Activated CD4-positive, alpha-beta T cell treated with anti-CD3 and anti-CD28 coated beads for 24 hours (primary cell): ENCODE measurements around the gene GOLIM4.
"Not testable (repeated sequence)": the region's sequence is repeated elsewhere in the genome, so short reads cannot be mapped to it uniquely, and the experiment has no call there.

Experiments
- DNase-seq, 2 donors: peaks; one replicate each; pipeline ENCODE4 v3.0.0-alpha.2; 2020; ENCODE audit warnings: low read depth in 2 of 2

The GOLIM4 gene, protein sequence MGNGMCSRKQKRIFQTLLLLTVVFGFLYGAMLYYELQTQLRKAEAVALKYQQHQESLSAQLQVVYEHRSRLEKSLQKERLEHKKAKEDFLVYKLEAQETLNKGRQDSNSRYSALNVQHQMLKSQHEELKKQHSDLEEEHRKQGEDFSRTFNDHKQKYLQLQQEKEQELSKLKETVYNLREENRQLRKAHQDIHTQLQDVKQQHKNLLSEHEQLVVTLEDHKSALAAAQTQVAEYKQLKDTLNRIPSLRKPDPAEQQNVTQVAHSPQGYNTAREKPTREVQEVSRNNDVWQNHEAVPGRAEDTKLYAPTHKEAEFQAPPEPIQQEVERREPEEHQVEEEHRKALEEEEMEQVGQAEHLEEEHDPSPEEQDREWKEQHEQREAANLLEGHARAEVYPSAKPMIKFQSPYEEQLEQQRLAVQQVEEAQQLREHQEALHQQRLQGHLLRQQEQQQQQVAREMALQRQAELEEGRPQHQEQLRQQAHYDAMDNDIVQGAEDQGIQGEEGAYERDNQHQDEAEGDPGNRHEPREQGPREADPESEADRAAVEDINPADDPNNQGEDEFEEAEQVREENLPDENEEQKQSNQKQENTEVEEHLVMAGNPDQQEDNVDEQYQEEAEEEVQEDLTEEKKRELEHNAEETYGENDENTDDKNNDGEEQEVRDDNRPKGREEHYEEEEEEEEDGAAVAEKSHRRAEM

GRCh38 chr3:168095611-168096209 is at the start of gene GOLIM4:
TSS of gene GOLIM4 (minus strand) at chr3:168095924. CDS start at chr3:168095285, 639 bp downstream.
- DNase-seq: peak; percentile 23 to 28

DNA sequence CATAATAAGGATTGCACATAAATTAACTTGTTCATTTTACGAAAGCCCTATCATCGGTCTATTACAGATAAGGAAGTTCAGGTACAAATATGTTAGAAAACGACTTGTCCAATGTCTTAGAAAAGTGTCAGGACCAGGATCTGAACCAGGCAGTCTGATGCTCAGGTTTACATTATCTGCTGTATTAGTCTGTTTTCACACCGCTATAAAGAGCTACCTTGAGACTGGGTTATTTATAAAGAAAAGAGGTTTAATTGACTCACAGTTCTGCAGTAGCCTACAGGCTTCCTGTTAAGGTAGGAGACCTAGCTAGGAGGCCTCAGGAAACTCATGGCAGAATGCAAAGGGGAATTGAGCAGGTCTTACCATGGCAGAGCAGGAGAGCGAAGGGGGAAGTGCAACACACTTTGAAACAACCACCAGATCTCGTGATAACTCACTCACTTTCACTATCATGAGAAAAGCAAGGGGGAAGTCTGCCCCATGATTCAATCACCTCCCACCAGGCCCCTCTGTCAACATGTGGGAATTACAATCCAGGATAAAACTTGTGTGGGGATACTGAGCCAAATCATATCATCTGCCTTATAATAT is 45.8 kb upstream of the GOLIM4 start:
- no peak for DNase-seq

DNA sequence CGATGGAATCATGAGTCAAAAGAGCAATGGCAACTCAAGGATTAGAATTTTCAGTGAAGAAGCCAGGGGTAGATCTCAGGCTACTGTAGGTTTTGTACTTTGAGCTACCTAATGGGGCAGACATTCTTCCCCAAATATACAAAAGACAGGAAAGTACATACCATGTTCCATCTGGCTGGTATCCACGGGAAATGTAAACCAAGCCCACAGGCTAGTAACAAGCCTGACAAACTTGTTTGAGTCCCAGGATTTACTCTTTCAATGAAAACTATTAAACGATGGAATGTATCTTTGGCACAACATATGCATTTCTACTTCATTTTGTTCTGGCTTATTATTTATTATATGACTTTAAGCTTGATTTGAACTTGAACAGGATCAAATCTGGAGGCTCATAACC is 44.2 kb upstream of the GOLIM4 start:
- DNase-seq: no peak

DNA sequence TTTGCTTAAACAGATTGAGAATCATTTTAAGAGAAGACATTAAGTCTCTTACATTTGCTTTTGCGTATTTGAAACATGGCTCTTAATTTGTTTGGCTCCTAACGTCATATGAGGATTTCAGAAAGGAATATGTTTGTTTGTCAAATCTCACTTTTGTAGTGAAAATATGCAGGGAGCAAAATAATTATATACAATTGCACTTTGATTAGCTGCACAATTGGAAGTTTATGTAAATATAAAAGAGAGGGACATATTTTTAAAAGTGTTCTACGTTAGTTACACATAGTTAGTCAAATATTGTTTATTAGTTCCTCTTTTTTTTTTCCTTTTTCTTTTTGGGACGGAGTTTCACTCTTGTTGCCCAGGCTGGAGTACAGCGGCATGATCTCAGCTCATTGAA is 42.7 kb upstream of the GOLIM4 start:
- DNase-seq: no peak

DNA sequence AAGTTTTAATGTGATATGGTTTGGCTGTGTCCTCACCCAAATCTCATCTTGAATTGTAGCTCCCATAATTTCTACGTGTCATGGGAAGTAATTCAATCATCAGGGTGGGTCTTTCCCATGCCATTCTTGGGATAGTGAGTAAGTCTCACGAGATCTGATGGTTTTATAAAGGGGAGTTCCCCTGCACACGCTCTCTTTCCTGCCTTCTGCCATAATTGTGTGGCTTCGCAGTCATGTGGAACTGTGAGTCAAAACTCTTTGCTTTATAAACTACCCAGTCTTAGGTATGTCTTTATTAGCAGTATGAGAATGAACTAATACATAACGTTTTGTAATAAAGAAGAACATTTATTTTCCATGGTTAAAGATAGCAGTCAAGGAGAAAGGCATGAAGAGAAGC is 39.2 kb upstream of the GOLIM4 start:
- no peak for DNase-seq

- DNase-seq: not testable (repeated sequence)
These were observed 34.5 kb upstream of the GOLIM4 start for GRCh38 chr3:168130250-168130649.

DNA sequence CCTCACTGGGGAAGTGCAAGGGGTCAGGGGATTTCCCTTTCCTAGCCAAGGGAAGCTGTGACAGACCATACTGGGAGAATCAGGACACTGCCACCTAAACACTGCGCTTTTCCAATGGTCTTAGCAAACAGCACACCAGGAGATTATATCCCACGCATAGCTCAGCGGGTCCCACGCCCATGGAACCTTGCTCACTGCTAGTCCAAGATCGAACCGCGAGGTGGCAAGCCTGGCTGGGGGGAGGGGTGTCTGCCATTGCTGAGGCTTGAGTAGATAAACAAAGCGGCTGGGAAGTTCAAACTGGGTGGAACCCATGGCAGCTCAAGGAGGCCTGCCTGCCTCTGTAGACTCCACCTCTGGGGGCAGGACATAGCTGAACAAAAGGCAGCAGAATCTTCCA is 32.7 kb upstream of the GOLIM4 start:
- DNase-seq: not testable (repeated sequence)

DNA sequence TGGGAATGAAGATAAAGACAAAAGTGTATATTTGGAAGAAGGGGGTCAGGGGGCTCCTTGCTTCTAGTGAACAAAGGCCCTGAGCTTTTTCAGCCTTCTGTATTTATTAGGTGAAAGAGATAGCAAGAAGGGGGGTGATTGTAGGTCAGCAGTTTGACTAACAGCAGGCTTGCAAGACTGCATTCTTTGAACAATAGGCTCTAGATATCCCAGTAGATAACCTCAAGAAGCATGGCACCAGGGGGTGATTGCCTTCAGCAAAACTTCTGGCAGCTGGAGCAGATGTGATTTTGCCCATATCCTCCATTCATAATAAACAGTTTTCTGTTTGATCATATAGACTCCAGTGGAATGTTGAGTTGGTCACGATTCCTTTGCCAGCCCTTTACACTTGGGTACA is 31.7 kb upstream of the GOLIM4 start:
- no peak for DNase-seq

GRCh38 chr3:168124791-168125190 is 29.1 kb upstream of the GOLIM4 start:
- no peak for DNase-seq

DNA sequence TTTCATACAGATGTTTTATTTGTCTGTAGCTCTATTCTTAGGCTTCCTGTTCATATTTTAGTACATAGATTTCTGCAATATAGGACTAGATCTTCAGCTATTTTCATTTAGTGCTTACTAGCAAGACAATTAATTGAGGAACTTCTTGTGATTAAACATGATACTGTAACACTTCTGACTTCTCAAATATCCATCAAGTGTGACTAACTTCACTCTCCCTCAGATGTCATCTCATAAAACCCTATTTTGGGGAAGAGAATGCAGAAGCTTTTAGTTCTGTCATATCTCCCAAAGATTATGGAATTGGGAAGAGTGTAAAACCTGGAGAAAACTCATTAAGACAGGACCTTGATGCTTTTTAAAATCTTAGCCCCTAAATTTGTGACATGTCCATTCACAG is 28.6 kb upstream of the GOLIM4 start:
- DNase-seq: no peak

DNA sequence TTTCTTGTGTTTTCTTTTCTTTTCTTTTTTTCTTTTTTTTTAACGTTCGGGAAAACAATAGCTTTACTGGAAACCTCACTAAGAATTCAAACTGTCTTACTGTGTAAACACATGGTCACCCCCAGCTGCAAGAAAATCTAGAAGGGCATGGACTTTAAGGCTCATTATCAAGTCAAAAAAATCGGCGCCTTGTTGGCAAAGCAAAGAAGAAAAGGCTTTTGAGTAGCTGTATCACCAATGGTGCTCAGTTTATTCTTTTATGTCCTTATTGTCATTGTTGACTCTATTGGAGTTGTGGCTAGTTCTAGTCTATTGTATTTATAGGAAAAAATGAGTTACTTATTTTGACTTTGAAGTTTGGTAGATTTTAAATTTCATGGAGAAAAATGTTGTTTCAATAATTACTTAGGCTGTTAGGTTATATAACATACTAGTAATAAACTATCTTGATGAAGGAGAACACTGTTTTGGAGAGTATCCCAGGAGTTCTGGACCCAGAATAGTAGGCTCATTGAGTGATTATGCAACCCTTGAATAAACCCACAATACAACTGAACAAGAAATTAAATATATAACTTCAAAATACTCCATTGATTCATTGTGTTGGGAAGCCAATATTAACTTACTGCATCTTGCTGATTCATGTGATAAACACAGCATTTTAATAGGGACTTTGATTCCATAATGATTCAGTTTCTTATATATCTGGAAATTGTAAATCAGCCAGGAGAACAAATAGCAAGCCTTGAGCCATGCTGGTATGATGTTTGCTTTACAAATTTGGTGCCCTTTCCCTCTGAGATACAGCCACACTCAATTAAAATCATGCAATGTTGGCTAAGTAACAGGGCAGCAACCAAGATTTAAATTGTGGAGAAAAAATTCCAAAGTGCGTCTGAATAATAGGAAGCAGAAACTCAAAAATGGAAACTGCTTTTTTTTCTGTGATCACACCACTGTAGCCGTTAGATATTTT is 27.8 kb upstream of the GOLIM4 start:
- no peak for DNase-seq

DNA sequence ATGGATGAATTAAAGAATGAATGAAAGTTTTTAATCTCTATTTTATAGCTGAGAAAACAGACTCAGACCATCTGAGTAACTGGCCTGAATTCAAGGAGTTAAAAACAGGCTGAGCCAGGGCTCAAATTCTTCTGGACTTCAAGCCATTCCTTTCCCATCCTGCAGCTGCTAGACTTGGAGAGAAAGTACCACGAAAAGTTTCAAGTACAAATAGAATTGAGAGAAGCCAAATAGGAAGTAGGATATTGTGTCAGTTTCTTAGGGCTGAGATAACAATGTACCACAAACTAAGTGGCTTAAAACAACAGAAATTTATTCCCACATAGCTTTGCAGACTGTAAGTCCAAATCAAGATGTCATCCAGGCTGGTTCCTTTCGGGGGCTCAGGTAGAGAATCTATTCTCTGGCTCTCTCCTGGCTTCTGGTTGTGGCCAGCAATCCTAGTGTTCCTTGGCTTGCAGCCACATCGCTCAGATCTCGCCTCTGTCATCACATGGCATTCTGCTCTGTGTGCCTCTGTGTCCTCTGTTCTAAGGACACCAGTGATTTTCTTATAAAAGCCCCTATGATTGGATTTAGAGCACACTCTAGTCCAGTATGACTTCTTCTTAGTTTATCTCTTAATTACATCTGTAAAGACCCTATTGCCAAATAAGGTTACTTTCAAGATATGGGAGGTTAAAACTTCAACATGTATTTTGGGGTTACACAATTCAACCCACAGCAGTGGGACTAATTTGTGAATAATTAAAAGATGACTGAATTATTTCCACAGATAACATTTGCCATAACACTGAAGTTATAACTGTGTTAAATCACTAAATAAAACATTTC is 25.7 kb upstream of the GOLIM4 start:
- DNase-seq: no peak

- DNase-seq: no peak
These were observed 22.2 kb upstream of the GOLIM4 start for GRCh38 chr3:168117853-168118313.

DNA sequence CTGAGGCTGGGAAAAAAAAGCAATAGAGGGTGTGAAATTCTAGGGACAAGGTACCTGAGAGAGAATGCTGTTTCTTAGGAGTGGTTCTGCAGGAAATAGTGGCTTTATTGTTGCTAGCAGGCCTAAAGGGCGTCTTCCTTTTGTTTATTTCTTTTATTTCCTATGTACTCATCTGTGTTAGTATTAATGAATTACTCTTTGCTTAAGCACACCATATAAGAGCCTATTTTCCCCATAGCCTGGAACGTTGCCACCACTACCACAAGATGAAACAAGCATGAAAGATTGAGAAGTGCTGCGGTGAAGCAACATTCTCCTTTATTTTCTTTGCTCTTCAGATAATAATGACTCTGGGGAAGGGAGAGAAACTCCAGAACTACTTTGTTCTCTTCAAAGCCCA is 21.3 kb upstream of the GOLIM4 start:
- no peak for DNase-seq

- no peak for DNase-seq
These were observed 20.6 kb upstream of the GOLIM4 start for GRCh38 chr3:168116279-168116678.

GRCh38 chr3:168113848-168114247 is 18.1 kb upstream of the GOLIM4 start:
- DNase-seq: no peak

- no peak for DNase-seq
These were observed 17.2 kb upstream of the GOLIM4 start for GRCh38 chr3:168112894-168113293.

DNA sequence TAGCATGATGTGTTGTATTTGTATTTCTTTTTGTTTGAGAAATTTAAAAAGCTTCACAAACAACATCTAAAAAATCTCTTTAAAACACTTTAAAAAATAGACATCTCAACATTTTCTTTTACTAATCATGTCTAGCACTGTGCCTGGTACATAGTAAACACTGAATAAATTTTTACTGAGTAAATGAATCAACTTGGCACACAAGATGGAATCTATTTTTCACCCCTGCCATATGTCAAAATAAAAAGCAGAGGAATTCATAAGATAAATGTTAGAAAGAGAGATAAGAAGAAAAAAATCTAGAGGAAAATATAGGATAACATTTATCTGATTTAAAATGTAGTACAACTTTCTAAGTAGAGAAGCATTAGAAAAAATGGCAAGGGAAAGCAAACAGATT is 8.6 kb upstream of the GOLIM4 start:
- DNase-seq: no peak

GRCh38 chr3:168102735-168103410 is 7.1 kb upstream of the GOLIM4 start:
- DNase-seq: no peak
